Peyer's patch (tissue), 4 donors: ENCODE measurements around the gene GHRL.

Experiments
- POLR2A ChIP-seq, 2 donors: fragments of 450-650 bp; IDR thresholded peaks; one replicate each; pipeline ENCODE4 v1.5.1; 2017; ENCODE audit warnings: antibody characterized with exemption in 2 of 2, mild to moderate bottlenecking in 2 of 2, moderate library complexity in 2 of 2
- TF ChIP-seq, protein P1 (sequence below), 6 experiments: fragments of 450-650 bp in 4 of 6; fragments of 200-600 bp in 2 of 6; sonication (generic) in 1 of 6; IDR thresholded peaks; one replicate each; pipeline ENCODE4 v1.5.1; 2017 to 2019; ENCODE audit warnings: antibody characterized with exemption in 6 of 6, mild to moderate bottlenecking in 3 of 6, moderate library complexity in 1 of 6

- TF ChIP-seq, protein P1, sequence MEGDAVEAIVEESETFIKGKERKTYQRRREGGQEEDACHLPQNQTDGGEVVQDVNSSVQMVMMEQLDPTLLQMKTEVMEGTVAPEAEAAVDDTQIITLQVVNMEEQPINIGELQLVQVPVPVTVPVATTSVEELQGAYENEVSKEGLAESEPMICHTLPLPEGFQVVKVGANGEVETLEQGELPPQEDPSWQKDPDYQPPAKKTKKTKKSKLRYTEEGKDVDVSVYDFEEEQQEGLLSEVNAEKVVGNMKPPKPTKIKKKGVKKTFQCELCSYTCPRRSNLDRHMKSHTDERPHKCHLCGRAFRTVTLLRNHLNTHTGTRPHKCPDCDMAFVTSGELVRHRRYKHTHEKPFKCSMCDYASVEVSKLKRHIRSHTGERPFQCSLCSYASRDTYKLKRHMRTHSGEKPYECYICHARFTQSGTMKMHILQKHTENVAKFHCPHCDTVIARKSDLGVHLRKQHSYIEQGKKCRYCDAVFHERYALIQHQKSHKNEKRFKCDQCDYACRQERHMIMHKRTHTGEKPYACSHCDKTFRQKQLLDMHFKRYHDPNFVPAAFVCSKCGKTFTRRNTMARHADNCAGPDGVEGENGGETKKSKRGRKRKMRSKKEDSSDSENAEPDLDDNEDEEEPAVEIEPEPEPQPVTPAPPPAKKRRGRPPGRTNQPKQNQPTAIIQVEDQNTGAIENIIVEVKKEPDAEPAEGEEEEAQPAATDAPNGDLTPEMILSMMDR (IDR thresholded peaks at IDR 0.05) = no peak
- no peak for TF ChIP-seq POLR2A (IDR thresholded peaks at IDR 0.05)
Measured at GRCh38 chr3:10330319-10330718, 37.6 kb upstream of the GHRL start.
